HCT116 (cell line): ENCODE data around the gene NALCN. TPM values are rescaled to one million over a fixed set of nuclear protein-coding genes. Genes with fewer than 3 reads are reported as not detected.

Experiments
- ATAC-seq: fragments of 200-7000 bp; cut with Tn5 transposase; 2 replicates; pipeline ENCODE4 v1.9.1; 2020; ENCODE audit warnings: mild to moderate bottlenecking, moderate library complexity
- BruUV-seq: library from RNA; stranded (reverse); fragments of 400-500 nt; replicated peaks from 2 replicates; lab custom pipeline; 2021; lab: Mats Ljungman, UMichigan
- CTCF ChIA-PET: fragments of 300-600 bp; sonication (Branson Sonifier 250); formaldehyde crosslinking; loops from one replicate; lab custom pipeline; 2021; ENCODE audit warnings: antibody characterized with exemption; lab: Charles Lee
- POLR2A ChIA-PET: fragments of 300-600, 350-600 bp; sonication (Branson Sonifier 250); formaldehyde crosslinking; loops from one replicate; lab custom pipeline; 2021; ENCODE audit warnings: antibody characterized with exemption; lab: Charles Lee
- RAD21 ChIA-PET, 2 experiments: fragments of 300-600 bp; sonication (Branson Sonifier 250); formaldehyde crosslinking; loops; one replicate each; lab custom pipeline; 2023; ENCODE audit warnings: low total read pairs in 2 of 2; ENCODE audit not compliant: uncharacterized antibody in 2 of 2, unreplicated experiment in 2 of 2, low non-redundant PET in 1 of 2; lab: Charles Lee
- DNase-seq: peaks from one replicate; pipeline ENCODE4 v3.0.0-alpha.2; 2010; ENCODE audit warnings: low read depth, low spot score
- H2AFZ ChIP-seq: fragments of 200-600 bp; shearing (Covaris generic), sonication (generic); 2 replicates; pipeline ENCODE4 v1.6.1; 2017; ENCODE audit warnings: low read depth, mixed run types, mixed read lengths, antibody characterized with exemption, low read length; ENCODE audit not compliant: poor library complexity, severe bottlenecking
- H3K27ac ChIP-seq: 2 replicates; pipeline ENCODE4 v1.5.1; 2012; ENCODE audit warnings: low read depth, low read length
- H3K27me3 ChIP-seq: fragments of 200-600 bp; sonication (generic); 2 replicates; pipeline ENCODE4 v1.6.1; 2016; ENCODE audit warnings: mixed run types, low read length, mixed read lengths; ENCODE audit not compliant: insufficient read depth
- H3K36me3 ChIP-seq, 2 experiments: fragments of 200-500 bp in 1 of 2; fragments of 200-600 bp in 1 of 2; sonication (Bioruptor generic) in 1 of 2; sonication (generic) in 1 of 2; 2 replicates each; pipeline versions ENCODE4 v1.5.1 to v1.6.1; 2014 to 2016; ENCODE audit warnings: low read length in 2 of 2, inconsistent platforms in 1 of 2, mixed read lengths in 1 of 2, mixed run types in 1 of 2; ENCODE audit not compliant: insufficient read depth in 2 of 2, control insufficient read depth in 1 of 2
- H3K4me1 ChIP-seq, 2 experiments: fragments of 200-600 bp in 1 of 2; sonication (generic) in 1 of 2; 2 replicates each; pipeline versions ENCODE4 v1.5.1 to v1.6.1; 2012 to 2017; ENCODE audit warnings: low read length in 2 of 2, inconsistent platforms in 1 of 2, mild to moderate bottlenecking in 1 of 2, mixed read lengths in 1 of 2, mixed run types in 1 of 2, moderate library complexity in 1 of 2; ENCODE audit not compliant: insufficient read depth in 2 of 2, control insufficient read depth in 1 of 2
- H3K4me2 ChIP-seq: fragments of 200-600 bp; sonication (generic); 2 replicates; pipeline ENCODE4 v1.6.1; 2017; ENCODE audit warnings: mixed run types, low read length, mixed read lengths
- H3K4me3 ChIP-seq, 2 experiments: fragments of 200-600 bp in 1 of 2; sonication (generic) in 1 of 2; replicated peaks in 1 of 2; 2 replicates each; pipeline ENCODE4 v1.5.1; 2011 to 2016; ENCODE audit warnings: low read length in 2 of 2, control low read depth in 1 of 2, low read depth in 1 of 2, mild to moderate bottlenecking in 1 of 2, mixed read lengths in 1 of 2, mixed run types in 1 of 2
- H3K79me2 ChIP-seq: fragments of 200-600 bp; sonication (generic); 2 replicates; pipeline ENCODE4 v1.6.1; 2017; ENCODE audit warnings: mild to moderate bottlenecking, mixed run types, low read length, moderate library complexity, mixed read lengths; ENCODE audit not compliant: insufficient read depth
- H3K9ac ChIP-seq: fragments of 200-600 bp; sonication (generic); 2 replicates; pipeline ENCODE4 v1.6.1; 2016; ENCODE audit warnings: low read length, mixed read lengths
- H3K9me2 ChIP-seq: fragments of 200-600 bp; sonication (generic), shearing (Covaris generic); 2 replicates; pipeline ENCODE4 v1.6.1; 2017; ENCODE audit warnings: mixed run types, mild to moderate bottlenecking, moderate library complexity; ENCODE audit not compliant: insufficient read depth
- H3K9me3 ChIP-seq, 2 experiments: fragments of 200-500 bp in 1 of 2; fragments of 200-600 bp in 1 of 2; sonication (Bioruptor generic) in 1 of 2; sonication (generic) in 1 of 2; 2 replicates each; pipeline ENCODE4 v1.6.1; 2014 to 2017; ENCODE audit warnings: low read length in 2 of 2, mixed read lengths in 2 of 2, inconsistent platforms in 1 of 2, low read depth in 1 of 2, mild to moderate bottlenecking in 1 of 2, mixed run types in 1 of 2, moderate library complexity in 1 of 2; ENCODE audit not compliant: control insufficient read depth in 1 of 2, insufficient read depth in 1 of 2
- H4K20me1 ChIP-seq: fragments of 200-600 bp; sonication (generic), shearing (Covaris generic); 2 replicates; pipeline ENCODE4 v1.6.1; 2017; ENCODE audit warnings: mixed run types, mild to moderate bottlenecking, moderate library complexity; ENCODE audit not compliant: insufficient read depth
- CBX3 ChIP-seq: IDR thresholded peaks from 2 replicates; pipeline ENCODE4 v1.6.1; 2012; ENCODE audit warnings: low read depth
- CEBPB ChIP-seq: IDR thresholded peaks from 2 replicates; pipeline ENCODE4 v1.6.1; 2012; ENCODE audit warnings: low read depth
- CTCF ChIP-seq, 3 experiments: fragments of 200-600 bp in 1 of 3; sonication (generic) in 1 of 3; IDR thresholded peaks in 2 of 3; conservative IDR thresholded peaks in 1 of 3; 2 replicates each; pipeline ENCODE4 v1.5.1; 2012 to 2017; ENCODE audit warnings: low read depth in 2 of 3, low read length in 2 of 3, antibody characterized with exemption in 1 of 3, borderline replicate concordance in 1 of 3, control low read depth in 1 of 3, mild to moderate bottlenecking in 1 of 3, mixed read lengths in 1 of 3, mixed run types in 1 of 3, moderate library complexity in 1 of 3; ENCODE audit not compliant: insufficient read depth in 1 of 3
- EZH2phosphoT487 ChIP-seq: fragments of 200-600 bp; IDR thresholded peaks from 2 replicates; pipeline ENCODE4 v1.6.1; 2018; ENCODE audit warnings: antibody characterized with exemption, borderline replicate concordance
- FOSL1 ChIP-seq: IDR thresholded peaks from 2 replicates; pipeline ENCODE4 v1.6.1; 2012; ENCODE audit warnings: low read depth
- POLR2AphosphoS5 ChIP-seq: IDR thresholded peaks from 2 replicates; pipeline ENCODE4 v1.6.1; 2011; ENCODE audit warnings: mild to moderate bottlenecking, low read depth, low read length, moderate library complexity
- RAD21 ChIP-seq: IDR thresholded peaks from 2 replicates; pipeline ENCODE4 v1.6.1; 2012; ENCODE audit warnings: low read depth, mild to moderate bottlenecking
- SRF ChIP-seq: IDR thresholded peaks from 2 replicates; pipeline ENCODE4 v1.6.1; 2012; ENCODE audit warnings: low read depth
- intact Hi-C: fragments of 100-400 bp; cut with micrococcal nuclease; formaldehyde crosslinking; loops from 2 replicates; pipeline ENCODE4 v1.10.0; 2022
- total RNA-seq: library from RNA; stranded (reverse); gene quantifications from one replicate; pipeline ENCODE4 v1.2.1, GENCODE V29; 2021; ENCODE audit not compliant: unreplicated experiment
- TF ChIP-seq, protein P1 (sequence below): IDR thresholded peaks from 2 replicates; pipeline ENCODE4 v1.6.1; 2012
- TF ChIP-seq, protein P2 (sequence below): IDR thresholded peaks from 2 replicates; pipeline ENCODE4 v1.6.1; 2011; ENCODE audit warnings: mild to moderate bottlenecking, low read length, moderate library complexity; ENCODE audit not compliant: insufficient replicate concordance; ENCODE audit errors: extremely low read depth

The NALCN gene
- total RNA-seq, 1 experiment from 2014 or later: not detected

DNA sequence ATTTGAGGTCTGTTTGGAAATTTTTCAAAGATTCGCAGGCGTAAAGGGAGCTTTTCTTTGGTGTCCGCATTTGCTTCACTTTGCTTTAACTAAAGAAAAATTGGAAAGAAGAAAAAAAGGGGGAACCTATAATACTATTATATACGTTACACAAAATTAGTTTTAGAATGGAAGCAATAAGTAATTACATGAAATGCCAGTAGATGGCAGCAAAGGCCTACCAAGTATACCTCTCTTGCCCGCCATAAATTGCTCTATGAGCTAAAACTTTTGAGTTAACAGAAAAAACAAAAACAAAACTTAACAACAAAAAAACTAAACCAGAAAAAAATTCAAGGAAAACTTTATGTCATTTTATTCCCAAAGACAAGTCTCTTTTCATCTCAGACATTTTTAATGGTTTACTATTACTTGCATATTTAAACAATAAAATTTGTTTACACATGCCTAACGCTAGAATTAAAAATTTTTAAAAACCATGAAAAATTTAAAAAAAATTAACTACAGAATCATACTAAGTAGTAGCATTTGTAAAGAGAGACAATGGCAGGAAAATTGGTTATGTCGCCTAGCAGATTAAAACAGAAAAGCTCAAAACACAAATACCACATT, 271.4 kb downstream of the NALCN start:
- no peaks in the 10 kb centered on the region for H4K20me1 ChIP-seq
- ChIA-PET POLR2A (interaction anchor here (0.5 kb wide), 1 partner anchor 1164 kb away, joined by 3 read pairs; the partner anchor contains the start of gene ZIC2), RAD21 (interaction anchor here (1.4 to 1.5 kb wide), 2 partner anchors 1411 kb away, joined by 5 to 6 read pairs; no protein-coding TSS in a partner anchor), CTCF (interaction anchor here (0.6 to 2.9 kb wide), 15 partner anchors 10 to 1725 kb away, joined by 3 to 40 read pairs (median 5); partner anchors contain the start of gene TPP2)
- peak; percentile 72 for TF ChIP-seq RAD21
- TF ChIP-seq SRF: no peak
- no peak for TF ChIP-seq CEBPB
- TF ChIP-seq CTCF (IDR thresholded peaks at IDR 0.05 in 2 of 3, conservative IDR thresholded peaks at IDR 0.05 in 1 of 3; ENCODE audit: borderline replicate concordance in 1 of 3, insufficient read depth in 1 of 3, low read depth in 2 of 3, low read length in 2 of 3): peak; percentile 34 to 71 (median 47); a peak in 5 of 6 replicates
- TF ChIP-seq, protein P1, sequence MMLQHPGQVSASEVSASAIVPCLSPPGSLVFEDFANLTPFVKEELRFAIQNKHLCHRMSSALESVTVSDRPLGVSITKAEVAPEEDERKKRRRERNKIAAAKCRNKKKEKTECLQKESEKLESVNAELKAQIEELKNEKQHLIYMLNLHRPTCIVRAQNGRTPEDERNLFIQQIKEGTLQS: no peak
- H3K9me3 ChIP-seq: no peaks in the 10 kb centered on the region
- no peak overlapping the region for H3K9ac ChIP-seq
- no peaks in the 10 kb centered on the region for H3K79me2 ChIP-seq
- H3K4me2 ChIP-seq: no peak overlapping the region
- peak; percentile 39 for DNase-seq
- H3K4me3 ChIP-seq: no peak overlapping the region
- no peaks in the 10 kb centered on the region for H3K9me2 ChIP-seq
- BruUV-seq: no TSS peak
- peak; percentile 72 for ATAC-seq
- no peaks in the 10 kb centered on the region for H3K36me3 ChIP-seq
- peak overlapping the region; percentile 45 for H2AFZ ChIP-seq
- no peak overlapping the region for H3K27ac ChIP-seq
- H3K27me3 ChIP-seq: no peaks in the 10 kb centered on the region; the same call in 1 of the 2 replicates
- intact Hi-C loops: loop anchor here (1.0 to 10.0 kb wide), 6 partner anchors 796 to 1702 kb away; partner anchors contain the start of gene ERCC5
- H3K4me1 ChIP-seq: no peaks in the 10 kb centered on the region

- no peaks in the 10 kb centered on the region for H4K20me1 ChIP-seq
- ChIA-PET RAD21 (no interaction called here), CTCF (no interaction called here), POLR2A (no interaction called here)
- H2AFZ ChIP-seq: no peak overlapping the region
- no peaks in the 10 kb centered on the region for H3K9me3 ChIP-seq
- TF ChIP-seq, protein P1: no peak
- TF ChIP-seq CBX3 (no peak), FOSL1 (no peak), POLR2AphosphoS5 (no peak), EZH2phosphoT487 (no peak), CEBPB (no peak)
- TF ChIP-seq, protein P2, sequence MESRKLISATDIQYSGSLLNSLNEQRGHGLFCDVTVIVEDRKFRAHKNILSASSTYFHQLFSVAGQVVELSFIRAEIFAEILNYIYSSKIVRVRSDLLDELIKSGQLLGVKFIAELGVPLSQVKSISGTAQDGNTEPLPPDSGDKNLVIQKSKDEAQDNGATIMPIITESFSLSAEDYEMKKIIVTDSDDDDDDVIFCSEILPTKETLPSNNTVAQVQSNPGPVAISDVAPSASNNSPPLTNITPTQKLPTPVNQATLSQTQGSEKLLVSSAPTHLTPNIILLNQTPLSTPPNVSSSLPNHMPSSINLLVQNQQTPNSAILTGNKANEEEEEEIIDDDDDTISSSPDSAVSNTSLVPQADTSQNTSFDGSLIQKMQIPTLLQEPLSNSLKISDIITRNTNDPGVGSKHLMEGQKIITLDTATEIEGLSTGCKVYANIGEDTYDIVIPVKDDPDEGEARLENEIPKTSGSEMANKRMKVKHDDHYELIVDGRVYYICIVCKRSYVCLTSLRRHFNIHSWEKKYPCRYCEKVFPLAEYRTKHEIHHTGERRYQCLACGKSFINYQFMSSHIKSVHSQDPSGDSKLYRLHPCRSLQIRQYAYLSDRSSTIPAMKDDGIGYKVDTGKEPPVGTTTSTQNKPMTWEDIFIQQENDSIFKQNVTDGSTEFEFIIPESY: no peak
- no peaks in the 10 kb centered on the region for H3K4me1 ChIP-seq
- no peaks in the 10 kb centered on the region for H3K36me3 ChIP-seq
- BruUV-seq: no TSS peak
- DNase-seq (no peak), ATAC-seq (no peak)
- intact Hi-C loops: loop anchor here (5.0 to 10.0 kb wide), 3 partner anchors 1584 to 1706 kb away; partner anchors contain the start of gene ERCC5
- no peak overlapping the region for H3K27ac ChIP-seq
- H3K79me2 ChIP-seq: no peaks in the 10 kb centered on the region
- H3K4me2 ChIP-seq: no peak overlapping the region
- H3K27me3 ChIP-seq: no peaks in the 10 kb centered on the region; the same call in 1 of the 2 replicates
- H3K9ac ChIP-seq: no peak overlapping the region
- H3K9me2 ChIP-seq: no peaks in the 10 kb centered on the region
- H3K4me3 ChIP-seq: no peak overlapping the region
Measured at GRCh38 chr13:101140936-101141335, 275.4 kb downstream of the NALCN start.
